GM23338 (cell line): ENCODE results near the gene ADGRL1. TPM values are rescaled to one million over a fixed set of nuclear protein-coding genes. Genes with fewer than 3 reads are reported as not detected.

ENCODE experiments used
- ATAC-seq: fragments of 200-7000 bp; cut with Tn5 transposase; 3 replicates; pipeline ENCODE4 v1.9.1; 2020
- DNase-seq: peaks from one replicate; pipeline ENCODE4 v3.0.0-alpha.2; 2015; ENCODE audit warnings: low spot score
- H2AFZ ChIP-seq: fragments of 200-600 bp; sonication (generic); 2 replicates; pipeline ENCODE4 v1.8.0; 2016; ENCODE audit warnings: antibody characterized with exemption, mild to moderate bottlenecking, moderate library complexity
- H3F3A ChIP-seq: fragments of 200-600 bp; sonication (generic); replicated peaks from 2 replicates; pipeline ENCODE4 v1.8.0; 2017; ENCODE audit warnings: antibody characterized with exemption, mixed run types, low read depth
- H3K27ac ChIP-seq: fragments of 200-600 bp; sonication (generic); 2 replicates; pipeline ENCODE4 v1.6.1; 2016; ENCODE audit warnings: low read depth
- H3K27me3 ChIP-seq: fragments of 200-600 bp; sonication (generic); 2 replicates; pipeline ENCODE4 v1.8.0; 2016; ENCODE audit warnings: mild to moderate bottlenecking, mixed run types, moderate library complexity; ENCODE audit not compliant: insufficient read depth
- H3K36me3 ChIP-seq: fragments of 200-600 bp; sonication (generic); 2 replicates; pipeline ENCODE4 v1.8.0; 2016; ENCODE audit warnings: mild to moderate bottlenecking; ENCODE audit not compliant: insufficient read depth
- H3K4me1 ChIP-seq: fragments of 200-600 bp; sonication (generic); 2 replicates; pipeline ENCODE4 v1.8.0; 2016; ENCODE audit warnings: mild to moderate bottlenecking, moderate library complexity; ENCODE audit not compliant: insufficient read depth
- H3K4me2 ChIP-seq: fragments of 200-600 bp; sonication (generic); 2 replicates; pipeline ENCODE4 v1.7.1; 2017; ENCODE audit warnings: mixed run types
- H3K4me3 ChIP-seq: fragments of 200-600 bp; sonication (generic); 2 replicates; pipeline ENCODE4 v1.6.1; 2016; ENCODE audit warnings: mixed run types
- H3K79me2 ChIP-seq: fragments of 200-600 bp; sonication (generic); replicated peaks from 2 replicates; pipeline ENCODE4 v1.8.0; 2017; ENCODE audit warnings: mild to moderate bottlenecking; ENCODE audit not compliant: insufficient read depth
- H3K9me2 ChIP-seq: fragments of 200-600 bp; sonication (generic); 2 replicates; pipeline ENCODE4 v1.8.0; 2017; ENCODE audit not compliant: insufficient read depth
- H4K20me1 ChIP-seq: fragments of 200-600 bp; sonication (generic); replicated peaks from 2 replicates; pipeline ENCODE4 v1.8.0; 2017; ENCODE audit warnings: mild to moderate bottlenecking; ENCODE audit not compliant: insufficient read depth
- H3K27ac Mint-ChIP-seq: 2 replicates; pipeline ENCODE4 v1.8.0; 2020; ENCODE audit warnings: inconsistent platforms, mild to moderate bottlenecking, moderate library complexity, mixed read lengths
- H3K27me3 Mint-ChIP-seq: 3 replicates; pipeline ENCODE4 v1.8.0; 2022; ENCODE audit warnings: low read depth, mild to moderate bottlenecking, moderate library complexity, mixed read lengths, inconsistent platforms; ENCODE audit not compliant: insufficient read depth, poor library complexity
- H3K36me3 Mint-ChIP-seq: 3 replicates; pipeline ENCODE4 v1.8.0; 2021; ENCODE audit warnings: low read depth, mild to moderate bottlenecking, inconsistent platforms, moderate library complexity, mixed read lengths
- H3K4me1 Mint-ChIP-seq: 3 replicates; pipeline ENCODE4 v1.8.0; 2020; ENCODE audit warnings: mild to moderate bottlenecking, inconsistent platforms, mixed read lengths
- H3K4me3 Mint-ChIP-seq: 3 replicates; pipeline ENCODE4 v1.8.0; 2021; ENCODE audit warnings: moderate library complexity, mild to moderate bottlenecking, inconsistent platforms, mixed read lengths
- H3K9me3 Mint-ChIP-seq: 3 replicates; pipeline ENCODE4 v1.8.0; 2020; ENCODE audit warnings: moderate library complexity, mild to moderate bottlenecking, inconsistent platforms, mixed read lengths
- EZH2 ChIP-seq: fragments of 200-600 bp; sonication (generic); IDR thresholded peaks from one replicate; pipeline ENCODE4 v1.8.0; 2017; ENCODE audit warnings: antibody characterized with exemption, mild to moderate bottlenecking, low read depth; ENCODE audit not compliant: unreplicated experiment
- ZNF114 ChIP-seq: fragments of 250-450 bp; sonication (Bioruptor Pico); IDR thresholded peaks from 2 replicates; pipeline ENCODE4 v1.5.0; 2020; ENCODE audit warnings: mild to moderate bottlenecking, moderate library complexity
- ZNF331 ChIP-seq: fragments of 250-450 bp; sonication (Bioruptor Pico); IDR thresholded peaks from 2 replicates; pipeline ENCODE4 v1.5.0; 2020; ENCODE audit warnings: low read depth, mild to moderate bottlenecking, moderate library complexity
- polyA plus RNA-seq: library from polyadenylated mRNA; unstranded; fragments of >200 nt; fragmentation: Nextera tagmentation; extraction: Ambion mirVana; gene quantifications from 2 replicates; pipeline ENCODE4 v1.2.1, GENCODE V29; 2016
- total RNA-seq: library from RNA; depleted of rRNA; stranded (reverse); fragments of >200 nt; shearing (Covaris generic); gene quantifications from 2 replicates; pipeline ENCODE4 v1.2.3, GENCODE V29; 2014
- TF ChIP-seq, protein P1 (sequence below): fragments of 250-450 bp; sonication (Bioruptor Pico); IDR thresholded peaks from 2 replicates; pipeline ENCODE4 v1.5.0; 2020; ENCODE audit warnings: mild to moderate bottlenecking, moderate library complexity
- TF ChIP-seq, protein P2 (sequence below): IDR thresholded peaks from one replicate; pipeline ENCODE4 v1.6.1; 2018; ENCODE audit warnings: antibody characterized with exemption; ENCODE audit not compliant: unreplicated experiment
- TF ChIP-seq, protein P3 (sequence below): IDR thresholded peaks from 2 replicates; pipeline ENCODE4 v1.6.1; 2016; ENCODE audit warnings: antibody characterized with exemption

The ADGRL1 gene
- total and polyA plus RNA-seq, 2 experiments from 2014 or later: 20.6 to 100 TPM

DNA sequence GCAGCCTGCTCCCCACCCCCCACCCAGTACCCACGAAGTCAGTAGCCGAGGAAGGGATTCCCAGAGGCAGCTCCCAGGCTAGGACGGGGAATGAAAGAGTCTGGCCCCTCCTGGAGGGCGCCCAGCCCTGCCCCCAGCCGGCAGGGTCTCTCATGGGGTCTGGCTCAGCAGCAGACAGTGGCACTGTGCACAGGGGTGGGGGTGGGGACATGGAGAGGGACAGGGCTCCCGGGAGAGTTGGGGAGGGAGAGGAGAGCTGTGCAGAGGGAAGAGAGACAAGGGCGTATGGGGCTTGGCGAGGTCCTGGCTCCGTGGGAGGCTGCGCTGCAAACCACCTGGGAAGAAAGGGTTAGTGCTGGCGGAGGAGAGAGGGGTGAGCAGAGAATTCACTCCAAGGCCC, 41.9 kb downstream of the ADGRL1 start:
- Histone ChIP-seq H2AFZ (no peak overlapping the region), H3F3A (0 out of 2 replicates have a peak, but pooled peaks cover 3% of the 10 kb centered on the region), H3K27ac (no peak overlapping the region), H3K9me2 (no peaks in the 10 kb centered on the region), H3K27me3 (no peaks in the 10 kb centered on the region), H3K4me2 (no peak overlapping the region), H3K79me2 (no peaks in the 10 kb centered on the region), H3K4me3 (no peak overlapping the region), H3K4me1 (no peaks in the 10 kb centered on the region; the same call in 1 of the 2 replicates), H3K36me3 (no peaks in the 10 kb centered on the region; the same call in 1 of the 2 replicates), H4K20me1 (peaks cover 5% of the 10 kb centered on the region; the same call in 1 of the 2 replicates)
- H3K4me1 Mint-ChIP-seq: peaks cover 22% of the 10 kb centered on the region
- no peaks in the 10 kb centered on the region for H3K9me3 Mint-ChIP-seq
- no peak overlapping the region for H3K4me3 Mint-ChIP-seq
- no peak for TF ChIP-seq EZH2
- TF ChIP-seq, protein P1, sequence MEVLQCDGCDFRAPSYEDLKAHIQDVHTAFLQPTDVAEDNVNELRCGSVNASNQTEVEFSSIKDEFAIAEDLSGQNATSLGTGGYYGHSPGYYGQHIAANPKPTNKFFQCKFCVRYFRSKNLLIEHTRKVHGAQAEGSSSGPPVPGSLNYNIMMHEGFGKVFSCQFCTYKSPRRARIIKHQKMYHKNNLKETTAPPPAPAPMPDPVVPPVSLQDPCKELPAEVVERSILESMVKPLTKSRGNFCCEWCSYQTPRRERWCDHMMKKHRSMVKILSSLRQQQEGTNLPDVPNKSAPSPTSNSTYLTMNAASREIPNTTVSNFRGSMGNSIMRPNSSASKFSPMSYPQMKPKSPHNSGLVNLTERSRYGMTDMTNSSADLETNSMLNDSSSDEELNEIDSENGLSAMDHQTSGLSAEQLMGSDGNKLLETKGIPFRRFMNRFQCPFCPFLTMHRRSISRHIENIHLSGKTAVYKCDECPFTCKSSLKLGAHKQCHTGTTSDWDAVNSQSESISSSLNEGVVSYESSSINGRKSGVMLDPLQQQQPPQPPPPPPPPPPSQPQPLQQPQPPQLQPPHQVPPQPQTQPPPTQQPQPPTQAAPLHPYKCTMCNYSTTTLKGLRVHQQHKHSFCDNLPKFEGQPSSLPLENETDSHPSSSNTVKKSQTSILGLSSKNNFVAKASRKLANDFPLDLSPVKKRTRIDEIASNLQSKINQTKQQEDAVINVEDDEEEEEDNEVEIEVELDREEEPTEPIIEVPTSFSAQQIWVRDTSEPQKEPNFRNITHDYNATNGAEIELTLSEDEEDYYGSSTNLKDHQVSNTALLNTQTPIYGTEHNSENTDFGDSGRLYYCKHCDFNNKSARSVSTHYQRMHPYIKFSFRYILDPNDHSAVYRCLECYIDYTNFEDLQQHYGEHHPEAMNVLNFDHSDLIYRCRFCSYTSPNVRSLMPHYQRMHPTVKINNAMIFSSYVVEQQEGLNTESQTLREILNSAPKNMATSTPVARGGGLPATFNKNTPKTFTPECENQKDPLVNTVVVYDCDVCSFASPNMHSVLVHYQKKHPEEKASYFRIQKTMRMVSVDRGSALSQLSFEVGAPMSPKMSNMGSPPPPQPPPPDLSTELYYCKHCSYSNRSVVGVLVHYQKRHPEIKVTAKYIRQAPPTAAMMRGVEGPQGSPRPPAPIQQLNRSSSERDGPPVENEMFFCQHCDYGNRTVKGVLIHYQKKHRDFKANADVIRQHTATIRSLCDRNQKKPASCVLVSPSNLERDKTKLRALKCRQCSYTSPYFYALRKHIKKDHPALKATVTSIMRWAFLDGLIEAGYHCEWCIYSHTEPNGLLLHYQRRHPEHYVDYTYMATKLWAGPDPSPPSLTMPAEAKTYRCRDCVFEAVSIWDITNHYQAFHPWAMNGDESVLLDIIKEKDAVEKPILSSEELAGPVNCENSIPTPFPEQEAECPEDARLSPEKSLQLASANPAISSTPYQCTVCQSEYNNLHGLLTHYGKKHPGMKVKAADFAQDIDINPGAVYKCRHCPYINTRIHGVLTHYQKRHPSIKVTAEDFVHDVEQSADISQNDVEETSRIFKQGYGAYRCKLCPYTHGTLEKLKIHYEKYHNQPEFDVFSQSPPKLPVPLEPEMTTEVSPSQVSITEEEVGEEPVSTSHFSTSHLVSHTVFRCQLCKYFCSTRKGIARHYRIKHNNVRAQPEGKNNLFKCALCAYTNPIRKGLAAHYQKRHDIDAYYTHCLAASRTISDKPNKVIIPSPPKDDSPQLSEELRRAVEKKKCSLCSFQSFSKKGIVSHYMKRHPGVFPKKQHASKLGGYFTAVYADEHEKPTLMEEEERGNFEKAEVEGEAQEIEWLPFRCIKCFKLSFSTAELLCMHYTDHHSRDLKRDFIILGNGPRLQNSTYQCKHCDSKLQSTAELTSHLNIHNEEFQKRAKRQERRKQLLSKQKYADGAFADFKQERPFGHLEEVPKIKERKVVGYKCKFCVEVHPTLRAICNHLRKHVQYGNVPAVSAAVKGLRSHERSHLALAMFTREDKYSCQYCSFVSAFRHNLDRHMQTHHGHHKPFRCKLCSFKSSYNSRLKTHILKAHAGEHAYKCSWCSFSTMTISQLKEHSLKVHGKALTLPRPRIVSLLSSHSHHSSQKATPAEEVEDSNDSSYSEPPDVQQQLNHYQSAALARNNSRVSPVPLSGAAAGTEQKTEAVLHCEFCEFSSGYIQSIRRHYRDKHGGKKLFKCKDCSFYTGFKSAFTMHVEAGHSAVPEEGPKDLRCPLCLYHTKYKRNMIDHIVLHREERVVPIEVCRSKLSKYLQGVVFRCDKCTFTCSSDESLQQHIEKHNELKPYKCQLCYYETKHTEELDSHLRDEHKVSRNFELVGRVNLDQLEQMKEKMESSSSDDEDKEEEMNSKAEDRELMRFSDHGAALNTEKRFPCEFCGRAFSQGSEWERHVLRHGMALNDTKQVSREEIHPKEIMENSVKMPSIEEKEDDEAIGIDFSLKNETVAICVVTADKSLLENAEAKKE (CRISPR knock-in tag): no peak
- TF ChIP-seq ZNF114: no peak
- TF ChIP-seq, protein P2, sequence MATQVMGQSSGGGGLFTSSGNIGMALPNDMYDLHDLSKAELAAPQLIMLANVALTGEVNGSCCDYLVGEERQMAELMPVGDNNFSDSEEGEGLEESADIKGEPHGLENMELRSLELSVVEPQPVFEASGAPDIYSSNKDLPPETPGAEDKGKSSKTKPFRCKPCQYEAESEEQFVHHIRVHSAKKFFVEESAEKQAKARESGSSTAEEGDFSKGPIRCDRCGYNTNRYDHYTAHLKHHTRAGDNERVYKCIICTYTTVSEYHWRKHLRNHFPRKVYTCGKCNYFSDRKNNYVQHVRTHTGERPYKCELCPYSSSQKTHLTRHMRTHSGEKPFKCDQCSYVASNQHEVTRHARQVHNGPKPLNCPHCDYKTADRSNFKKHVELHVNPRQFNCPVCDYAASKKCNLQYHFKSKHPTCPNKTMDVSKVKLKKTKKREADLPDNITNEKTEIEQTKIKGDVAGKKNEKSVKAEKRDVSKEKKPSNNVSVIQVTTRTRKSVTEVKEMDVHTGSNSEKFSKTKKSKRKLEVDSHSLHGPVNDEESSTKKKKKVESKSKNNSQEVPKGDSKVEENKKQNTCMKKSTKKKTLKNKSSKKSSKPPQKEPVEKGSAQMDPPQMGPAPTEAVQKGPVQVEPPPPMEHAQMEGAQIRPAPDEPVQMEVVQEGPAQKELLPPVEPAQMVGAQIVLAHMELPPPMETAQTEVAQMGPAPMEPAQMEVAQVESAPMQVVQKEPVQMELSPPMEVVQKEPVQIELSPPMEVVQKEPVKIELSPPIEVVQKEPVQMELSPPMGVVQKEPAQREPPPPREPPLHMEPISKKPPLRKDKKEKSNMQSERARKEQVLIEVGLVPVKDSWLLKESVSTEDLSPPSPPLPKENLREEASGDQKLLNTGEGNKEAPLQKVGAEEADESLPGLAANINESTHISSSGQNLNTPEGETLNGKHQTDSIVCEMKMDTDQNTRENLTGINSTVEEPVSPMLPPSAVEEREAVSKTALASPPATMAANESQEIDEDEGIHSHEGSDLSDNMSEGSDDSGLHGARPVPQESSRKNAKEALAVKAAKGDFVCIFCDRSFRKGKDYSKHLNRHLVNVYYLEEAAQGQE: no peak
- TF ChIP-seq, protein P3, sequence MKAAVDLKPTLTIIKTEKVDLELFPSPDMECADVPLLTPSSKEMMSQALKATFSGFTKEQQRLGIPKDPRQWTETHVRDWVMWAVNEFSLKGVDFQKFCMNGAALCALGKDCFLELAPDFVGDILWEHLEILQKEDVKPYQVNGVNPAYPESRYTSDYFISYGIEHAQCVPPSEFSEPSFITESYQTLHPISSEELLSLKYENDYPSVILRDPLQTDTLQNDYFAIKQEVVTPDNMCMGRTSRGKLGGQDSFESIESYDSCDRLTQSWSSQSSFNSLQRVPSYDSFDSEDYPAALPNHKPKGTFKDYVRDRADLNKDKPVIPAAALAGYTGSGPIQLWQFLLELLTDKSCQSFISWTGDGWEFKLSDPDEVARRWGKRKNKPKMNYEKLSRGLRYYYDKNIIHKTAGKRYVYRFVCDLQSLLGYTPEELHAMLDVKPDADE: no peak
- TF ChIP-seq ZNF331 (CRISPR knock-in tag): no peak
- DNase-seq (no peak), ATAC-seq (peak; percentile 18)
- no peak overlapping the region for H3K27ac Mint-ChIP-seq
- H3K27me3 Mint-ChIP-seq: peaks cover 5% of the 10 kb centered on the region
- peaks cover 24% of the 10 kb centered on the region for H3K36me3 Mint-ChIP-seq
